ENCODE data around the gene ENDOV. TPM values are rescaled to one million over a fixed set of nuclear protein-coding genes. Genes with fewer than 3 reads are reported as not detected.
A peak's percentile ranks its signal among the peaks of the same experiment; 100 is the strongest.

Gene ENDOV
- total and polyA plus RNA-seq, 2 of the 13 experiments (the other 11 are each of a cell fraction or from before 2014, with no cell fraction given) = 15.1 to 17.1 TPM

DNA sequence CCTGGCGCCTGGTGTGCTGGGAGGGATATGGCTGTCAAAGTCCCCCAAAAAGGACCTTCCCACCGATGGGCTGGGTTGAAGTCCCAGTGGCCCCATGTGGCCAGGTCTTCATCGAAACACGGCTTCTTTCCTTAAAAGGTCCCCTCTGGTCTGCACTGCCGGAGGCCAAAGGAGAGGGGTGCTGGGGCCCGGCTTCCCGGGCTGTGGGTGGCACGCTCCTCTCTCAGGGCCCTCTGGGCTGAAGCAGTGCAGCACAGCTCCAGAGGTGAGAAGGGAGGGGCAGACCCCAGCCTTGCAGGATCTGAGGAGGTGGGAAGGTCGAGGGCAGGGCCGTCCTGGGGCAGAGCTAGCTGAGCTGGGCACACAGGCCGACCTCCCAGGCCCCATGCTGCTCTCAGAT lies 54.7 kb downstream of the ENDOV start:
- Histone ChIP-seq H3K79me2 (ENCODE audit: insufficient read depth, low read length) (no peaks in the 10 kb centered on the region), H3K4me2 (ENCODE audit: low read depth, low read length) (no peak overlapping the region), H3K4me1 (ENCODE audit: insufficient read depth, low read length) (peaks cover under 1% of the 10 kb centered on the region; the same call in 1 of the 2 replicates), H3K9ac (ENCODE audit: insufficient read depth, low read depth, low read length) (no peak overlapping the region), H3K9me3 (ENCODE audit: low read length) (no peaks in the 10 kb centered on the region), H3K27me3 (ENCODE audit: control insufficient read depth in 1 of 2, insufficient read depth in 2 of 2, low read length in 2 of 2) (peaks cover 53 to 99% of the 10 kb centered on the region in 2 experiments), H2AFZ (ENCODE audit: low read length) (no peak overlapping the region), H3K4me3 (replicated peaks in 1 of 3; ENCODE audit: insufficient read depth in 1 of 3, low read depth in 2 of 3, low read length in 3 of 3) (no peak overlapping the region), H4K20me1 (ENCODE audit: insufficient read depth, low read length) (peaks cover 10% of the 10 kb centered on the region; the same call in 1 of the 2 replicates), H3K36me3 (replicated peaks in 1 of 2; ENCODE audit: control insufficient read depth in 1 of 2, insufficient read depth in 2 of 2, low read length in 2 of 2) (no peaks in the 10 kb centered on the region), H3K27ac (ENCODE audit: extremely low read length, insufficient read depth, low read length) (no peak overlapping the region)
- ATAC-seq = no peak
- TF ChIP-seq, protein P1, sequence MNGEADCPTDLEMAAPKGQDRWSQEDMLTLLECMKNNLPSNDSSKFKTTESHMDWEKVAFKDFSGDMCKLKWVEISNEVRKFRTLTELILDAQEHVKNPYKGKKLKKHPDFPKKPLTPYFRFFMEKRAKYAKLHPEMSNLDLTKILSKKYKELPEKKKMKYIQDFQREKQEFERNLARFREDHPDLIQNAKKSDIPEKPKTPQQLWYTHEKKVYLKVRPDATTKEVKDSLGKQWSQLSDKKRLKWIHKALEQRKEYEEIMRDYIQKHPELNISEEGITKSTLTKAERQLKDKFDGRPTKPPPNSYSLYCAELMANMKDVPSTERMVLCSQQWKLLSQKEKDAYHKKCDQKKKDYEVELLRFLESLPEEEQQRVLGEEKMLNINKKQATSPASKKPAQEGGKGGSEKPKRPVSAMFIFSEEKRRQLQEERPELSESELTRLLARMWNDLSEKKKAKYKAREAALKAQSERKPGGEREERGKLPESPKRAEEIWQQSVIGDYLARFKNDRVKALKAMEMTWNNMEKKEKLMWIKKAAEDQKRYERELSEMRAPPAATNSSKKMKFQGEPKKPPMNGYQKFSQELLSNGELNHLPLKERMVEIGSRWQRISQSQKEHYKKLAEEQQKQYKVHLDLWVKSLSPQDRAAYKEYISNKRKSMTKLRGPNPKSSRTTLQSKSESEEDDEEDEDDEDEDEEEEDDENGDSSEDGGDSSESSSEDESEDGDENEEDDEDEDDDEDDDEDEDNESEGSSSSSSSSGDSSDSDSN (CRISPR knock-in tag; IDR thresholded peaks at IDR 0.05) = peak; percentile 26; the same call in 1 of the 2 replicates
- TF ChIP-seq HMG20A (CRISPR knock-in tag; IDR thresholded peaks at IDR 0.05; ENCODE audit: borderline replicate concordance) = no peak
- intact Hi-C loops (cut with micrococcal nuclease; ENCODE audit: unreplicated experiment) = no loop called here
- DNase-seq (ENCODE audit: low spot score) = no peak
- no peak for FAIRE-seq
- ChIA-PET CTCF (ENCODE audit: low intra/inter-chr PET ratio, low total read pairs) (no interaction called here), POLR2A (no interaction called here)
- no TSS peak for BruUV-seq (replicated peaks)
- in situ Hi-C loops (cut with HindIII; ENCODE audit: extremely low pct_ligation_motif_present, low pct_unique_long_range_greater_than_20kb) = no loop called here
- WGBS (ENCODE audit: low lambda C conversion rate) = 53% methylated on average over 8 of the region's 11 CpGs

- ChIA-PET CTCF (ENCODE audit: low intra/inter-chr PET ratio, low total read pairs) (no interaction called here), POLR2A (no interaction called here)
- FAIRE-seq = no peak
- Histone ChIP-seq H3K9me3 (ENCODE audit: low read length) (no peaks in the 10 kb centered on the region), H4K20me1 (ENCODE audit: insufficient read depth, low read length) (peaks cover 18% of the 10 kb centered on the region; the same call in 1 of the 2 replicates), H2AFZ (ENCODE audit: low read length) (no peak overlapping the region), H3K4me3 (replicated peaks in 1 of 3; ENCODE audit: insufficient read depth in 1 of 3, low read depth in 2 of 3, low read length in 3 of 3) (no peak overlapping the region), H3K27me3 (ENCODE audit: control insufficient read depth in 1 of 2, insufficient read depth in 2 of 2, low read length in 2 of 2) (peaks cover 56 to 99% of the 10 kb centered on the region in 2 experiments), H3K9ac (ENCODE audit: insufficient read depth, low read depth, low read length) (no peak overlapping the region), H3K4me2 (ENCODE audit: low read depth, low read length) (no peak overlapping the region), H3K36me3 (replicated peaks in 1 of 2; ENCODE audit: control insufficient read depth in 1 of 2, insufficient read depth in 2 of 2, low read length in 2 of 2) (no peaks in the 10 kb centered on the region), H3K4me1 (ENCODE audit: insufficient read depth, low read length) (peaks cover 5% of the 10 kb centered on the region; the same call in 1 of the 2 replicates), H3K27ac (ENCODE audit: extremely low read length, insufficient read depth, low read length) (no peak overlapping the region), H3K79me2 (ENCODE audit: insufficient read depth, low read length) (no peaks in the 10 kb centered on the region)
- WGBS (ENCODE audit: low lambda C conversion rate) = 30% methylated on average over 18 of the region's 21 CpGs
- ATAC-seq = no peak
- DNase-seq (ENCODE audit: low spot score) = no peak
- in situ Hi-C loops (cut with HindIII; ENCODE audit: extremely low pct_ligation_motif_present, low pct_unique_long_range_greater_than_20kb) (no loop called here), intact Hi-C loops (cut with micrococcal nuclease; ENCODE audit: unreplicated experiment) (no loop called here)
- BruUV-seq (replicated peaks) = no TSS peak
- TF ChIP-seq SALL2 (CRISPR knock-in tag; IDR thresholded peaks at IDR 0.05) (no peak), ZNF260 (CRISPR knock-in tag; IDR thresholded peaks at IDR 0.05; ENCODE audit: borderline replicate concordance, low read depth) (no peak), ZBTB33 (CRISPR knock-in tag; IDR thresholded peaks at IDR 0.05) (no peak), ZNF276 (CRISPR knock-in tag; IDR thresholded peaks at IDR 0.05; ENCODE audit: low read depth) (no peak), ZSCAN9 (CRISPR knock-in tag; IDR thresholded peaks at IDR 0.05; ENCODE audit: borderline replicate concordance) (no peak), ZMYM2 (CRISPR knock-in tag; IDR thresholded peaks at IDR 0.05) (no peak)
- TF ChIP-seq, protein P2, sequence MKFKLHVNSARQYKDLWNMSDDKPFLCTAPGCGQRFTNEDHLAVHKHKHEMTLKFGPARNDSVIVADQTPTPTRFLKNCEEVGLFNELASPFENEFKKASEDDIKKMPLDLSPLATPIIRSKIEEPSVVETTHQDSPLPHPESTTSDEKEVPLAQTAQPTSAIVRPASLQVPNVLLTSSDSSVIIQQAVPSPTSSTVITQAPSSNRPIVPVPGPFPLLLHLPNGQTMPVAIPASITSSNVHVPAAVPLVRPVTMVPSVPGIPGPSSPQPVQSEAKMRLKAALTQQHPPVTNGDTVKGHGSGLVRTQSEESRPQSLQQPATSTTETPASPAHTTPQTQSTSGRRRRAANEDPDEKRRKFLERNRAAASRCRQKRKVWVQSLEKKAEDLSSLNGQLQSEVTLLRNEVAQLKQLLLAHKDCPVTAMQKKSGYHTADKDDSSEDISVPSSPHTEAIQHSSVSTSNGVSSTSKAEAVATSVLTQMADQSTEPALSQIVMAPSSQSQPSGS (CRISPR knock-in tag; IDR thresholded peaks at IDR 0.05) = no peak
Measured at GRCh38 chr17:80470603-80471002, 55.6 kb downstream of the ENDOV start.
